CD4-positive, alpha-beta memory T cell (primary cell): ENCODE measurements around the gene GP9. TPM values are rescaled to one million over a fixed set of nuclear protein-coding genes. Genes with fewer than 3 reads are reported as not detected.
A peak's percentile ranks its signal among the peaks of the same experiment; 100 is the strongest.

Experiments used
- CTCF ChIA-PET: fragments of 350-600 bp; sonication (Branson Sonifier 250); formaldehyde crosslinking; loops from one replicate; lab custom pipeline; 2021; ENCODE audit warnings: inconsistent platforms; ENCODE audit not compliant: partially characterized antibody; lab: Charles Lee
- POLR2A ChIA-PET: fragments of 350-600 bp; sonication (Branson Sonifier 250); formaldehyde crosslinking; loops from one replicate; lab custom pipeline; 2021; ENCODE audit not compliant: partially characterized antibody; lab: Charles Lee
- DNase-seq, 5 donors: peaks; one replicate each; pipeline versions ENCODE4 v3.0.0 to v3.0.0-alpha.2; 2020 to 2022; ENCODE audit warnings: mixed read lengths in 1 of 5
- H3K27ac ChIP-seq: one replicate; pipeline ENCODE4 v1.7.0; 2013; ENCODE audit warnings: low read depth, low read length
- H3K27me3 ChIP-seq: 2 replicates; pipeline ENCODE4 v1.7.0; 2013; ENCODE audit warnings: mild to moderate bottlenecking, low read length, moderate library complexity; ENCODE audit not compliant: insufficient read depth
- H3K36me3 ChIP-seq: 2 replicates; pipeline ENCODE4 v1.7.0; 2013; ENCODE audit warnings: mild to moderate bottlenecking, low read length, moderate library complexity; ENCODE audit not compliant: insufficient read depth
- H3K4me1 ChIP-seq: 2 replicates; pipeline ENCODE4 v1.7.0; 2013; ENCODE audit warnings: mild to moderate bottlenecking, low read length, moderate library complexity; ENCODE audit not compliant: insufficient read depth
- H3K4me3 ChIP-seq, 2 donors: one replicate each; pipeline ENCODE4 v1.7.0; 2013; ENCODE audit warnings: low read length in 2 of 2, mild to moderate bottlenecking in 1 of 2
- H3K9me3 ChIP-seq, 2 donors: one replicate each; pipeline ENCODE4 v1.7.0; 2013; ENCODE audit warnings: low read length in 2 of 2, control low read depth in 1 of 2; ENCODE audit not compliant: control insufficient read depth in 1 of 2
- H3K27ac Mint-ChIP-seq, 7 donors: one replicate each; pipeline ENCODE4 v1.8.0; 2020 to 2021; ENCODE audit warnings: mixed read lengths in 7 of 7, mild to moderate bottlenecking in 6 of 7, inconsistent platforms in 3 of 7, moderate library complexity in 3 of 7
- H3K27me3 Mint-ChIP-seq, 2 donors: one replicate each; pipeline ENCODE4 v1.8.0; 2020 to 2021; ENCODE audit warnings: mixed read lengths in 2 of 2
- H3K36me3 Mint-ChIP-seq, 2 donors: one replicate each; pipeline ENCODE4 v1.8.0; 2020 to 2021; ENCODE audit warnings: mixed read lengths in 2 of 2, inconsistent platforms in 1 of 2, mild to moderate bottlenecking in 1 of 2
- H3K4me1 Mint-ChIP-seq, 4 donors: one replicate each; pipeline ENCODE4 v1.8.0; 2020 to 2021; ENCODE audit warnings: mixed read lengths in 4 of 4, mild to moderate bottlenecking in 1 of 4
- H3K4me3 Mint-ChIP-seq, 8 donors: one replicate each; pipeline ENCODE4 v1.8.0; 2020 to 2021; ENCODE audit warnings: mixed read lengths in 8 of 8, mild to moderate bottlenecking in 7 of 8, moderate library complexity in 6 of 8, inconsistent platforms in 3 of 8
- H3K9me3 Mint-ChIP-seq, 8 donors: one replicate each; pipeline ENCODE4 v1.8.0; 2020 to 2021; ENCODE audit warnings: mixed read lengths in 8 of 8, mild to moderate bottlenecking in 5 of 8, inconsistent platforms in 3 of 8, moderate library complexity in 1 of 8
- intact Hi-C: fragments of 100-400 bp; cut with micrococcal nuclease; formaldehyde crosslinking; loops from one replicate; pipeline ENCODE4 v1.15.1; 2023
- polyA plus RNA-seq, 2 donors: library from polyadenylated mRNA; unstranded; fragments of 300-500 nt; fragmentation: Illumina TruSeq; gene quantifications; one replicate each; pipeline ENCODE4 v1.2.3, GENCODE V29; 2021
- total RNA-seq, 2 experiments: library from RNA; stranded (reverse); gene quantifications; one replicate each; pipeline ENCODE4 v1.2.3, GENCODE V29; 2021

The GP9 gene
- total and polyA plus RNA-seq, 4 experiments from 2014 or later: not detected

DNA sequence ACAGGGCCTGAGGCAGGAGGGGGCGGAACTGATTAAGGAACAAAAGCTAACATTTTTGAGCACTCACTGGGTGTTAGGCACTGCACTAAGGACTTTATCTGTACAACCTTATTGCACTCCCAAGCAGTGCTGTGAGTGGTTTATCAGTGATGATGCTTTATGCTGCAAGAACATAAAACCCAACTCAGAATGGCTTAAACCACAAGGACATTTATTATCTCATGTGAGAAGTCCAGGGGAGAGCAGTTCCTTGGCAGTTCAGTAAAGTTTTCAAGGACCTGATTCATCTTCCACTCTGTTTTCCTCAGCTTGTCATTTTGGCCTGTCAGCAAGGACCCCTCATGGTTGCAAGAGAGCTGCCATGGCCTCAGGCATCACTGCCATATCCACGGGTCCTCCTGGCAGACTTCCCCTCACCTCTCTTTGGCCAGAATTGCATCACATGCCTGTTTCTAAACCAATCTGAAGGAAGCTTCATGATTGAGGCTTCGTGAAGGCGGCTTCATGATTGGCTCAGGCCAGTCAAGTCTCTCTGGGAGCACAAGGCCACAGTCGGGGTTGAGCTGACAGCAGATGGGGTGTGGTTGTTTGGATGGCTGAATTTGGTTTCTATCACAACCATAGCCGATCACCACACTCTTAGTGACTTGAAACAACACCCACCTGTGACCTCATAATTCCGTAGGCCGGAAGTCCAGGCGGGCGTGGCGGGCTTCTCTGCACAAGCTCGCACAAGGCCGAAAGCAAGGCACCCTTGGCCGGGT, 43.7 kb upstream of the GP9 start:
- Mint-ChIP-seq H3K9me3 (no peaks in the 10 kb centered on the region), H3K27me3 (no peaks in the 10 kb centered on the region), H3K27ac (peak overlapping the region; percentile 85 to 99 (median 94)), H3K36me3 (no peaks in the 10 kb centered on the region), H3K4me1 (peaks cover 32 to 58% (median 44%) of the 10 kb centered on the region in 4 donors), H3K4me3 (peak overlapping the region in 6 of 8 donors; percentile 57 to 89 (median 83))
- CTCF ChIA-PET: interaction anchor here (0.6 to 6.5 kb wide), 33 partner anchors 9 to 400 kb away, joined by 3 to 191 read pairs (median 5); partner anchors contain the start of genes CFAP92, COPG1 and RAB43
- Histone ChIP-seq H3K4me3 (peak overlapping the region in 1 of 2 donors; percentile 41), H3K9me3 (no peaks in the 10 kb centered on the region), H3K4me1 (peaks cover 36% of the 10 kb centered on the region), H3K36me3 (no peaks in the 10 kb centered on the region), H3K27me3 (no peaks in the 10 kb centered on the region), H3K27ac (peak overlapping the region; percentile 64)
- intact Hi-C loops: loop anchor here (1.0 kb wide), 4 partner anchors 10 to 47 kb away; partner anchors contain the start of gene CFAP92
- peak; percentile 52 to 80 (median 72) for DNase-seq
- POLR2A ChIA-PET: interaction anchor here (0.9 to 7.7 kb wide), 26 partner anchors 8 to 423 kb away, joined by 3 to 150 read pairs (median 8); partner anchors contain the start of genes ACAD9, CFAP92, CNBP and COPG1

DNA sequence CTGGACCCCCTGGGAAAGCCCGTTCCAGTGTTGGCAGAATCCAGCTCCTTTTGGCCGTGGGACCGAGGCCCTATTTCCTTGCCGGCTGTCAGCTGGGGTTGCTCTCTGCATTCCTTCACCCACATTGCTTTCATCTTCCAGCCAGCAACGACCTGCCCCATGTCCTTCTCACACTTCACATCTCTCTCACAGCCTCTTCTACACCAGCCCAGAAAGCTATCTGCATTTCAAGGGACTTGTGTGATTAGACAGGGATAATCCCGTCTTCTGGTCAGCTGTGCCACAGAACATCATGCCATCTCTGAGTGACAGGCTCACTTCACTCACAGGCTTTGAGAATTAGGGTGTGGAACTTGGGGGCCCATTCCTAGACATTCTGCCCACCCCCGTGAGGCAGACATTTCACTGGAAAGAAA, 43.1 kb upstream of the GP9 start:
- peaks cover 32 to 59% (median 44%) of the 10 kb centered on the region in 4 donors for H3K4me1 Mint-ChIP-seq
- no peak overlapping the region for H3K4me3 ChIP-seq
- ChIA-PET CTCF (interaction anchor here (1.0 to 6.5 kb wide), 19 partner anchors 9 to 400 kb away, joined by 3 to 191 read pairs (median 7); partner anchors contain the start of genes CFAP92, COPG1 and RAB43), POLR2A (interaction anchor here (0.7 to 7.7 kb wide), 16 partner anchors 8 to 422 kb away, joined by 3 to 150 read pairs (median 24); partner anchors contain the start of genes CFAP92, CNBP, COPG1 and HMCES)
- no peak for DNase-seq
- H3K27ac ChIP-seq: peak overlapping the region; percentile 64
- peak overlapping the region in 7 of 8 donors; percentile 22 to 82 (median 65) for H3K4me3 Mint-ChIP-seq
- H3K9me3 ChIP-seq: no peaks in the 10 kb centered on the region
- H3K9me3 Mint-ChIP-seq: no peaks in the 10 kb centered on the region
- no peaks in the 10 kb centered on the region for H3K27me3 Mint-ChIP-seq
- peak overlapping the region; percentile 85 to 99 (median 94) for H3K27ac Mint-ChIP-seq
- no peaks in the 10 kb centered on the region for H3K27me3 ChIP-seq
- no peaks in the 10 kb centered on the region for H3K36me3 Mint-ChIP-seq
- H3K36me3 ChIP-seq: no peaks in the 10 kb centered on the region
- intact Hi-C loops: no loop called here
- H3K4me1 ChIP-seq: peaks cover 36% of the 10 kb centered on the region

DNA sequence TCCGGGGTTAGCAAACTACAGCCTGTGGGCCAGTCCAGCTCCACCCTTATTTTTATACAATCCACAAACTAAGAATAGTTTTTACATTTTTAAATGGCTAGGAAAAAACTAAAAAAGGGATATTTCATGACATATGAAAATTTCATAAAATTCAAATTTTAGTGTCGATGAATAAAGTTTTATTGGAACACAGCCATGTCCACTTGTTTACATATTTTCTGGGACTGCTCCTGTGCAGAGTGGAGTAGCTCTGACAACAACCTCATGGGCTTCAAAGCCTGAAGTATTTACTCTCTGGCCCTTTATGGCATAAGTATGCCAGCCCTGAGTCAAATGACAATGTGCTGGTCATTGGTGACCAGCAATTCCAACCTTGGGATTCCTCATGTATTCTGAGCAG, 42.3 kb upstream of the GP9 start:
- Mint-ChIP-seq H3K4me3 (peak overlapping the region in 1 of 8 donors; percentile 50), H3K9me3 (no peaks in the 10 kb centered on the region), H3K4me1 (peaks cover 32 to 57% (median 44%) of the 10 kb centered on the region in 4 donors), H3K36me3 (no peaks in the 10 kb centered on the region), H3K27ac (peak overlapping the region; percentile 80 to 99 (median 94)), H3K27me3 (no peaks in the 10 kb centered on the region)
- Histone ChIP-seq H3K27me3 (no peaks in the 10 kb centered on the region), H3K4me1 (peaks cover 36% of the 10 kb centered on the region), H3K36me3 (no peaks in the 10 kb centered on the region), H3K9me3 (no peaks in the 10 kb centered on the region), H3K4me3 (no peak overlapping the region), H3K27ac (peak overlapping the region; percentile 64)
- ChIA-PET POLR2A (interaction anchor here (0.7 to 7.7 kb wide), 5 partner anchors 8 to 143 kb away, joined by 3 to 150 read pairs (median 5); no protein-coding TSS in a partner anchor), CTCF (interaction anchor here (1.0 to 6.5 kb wide), 9 partner anchors 8 to 298 kb away, joined by 3 to 191 read pairs (median 58); partner anchors contain the start of gene COPG1)
- intact Hi-C loops: no loop called here
- DNase-seq: no peak

DNA sequence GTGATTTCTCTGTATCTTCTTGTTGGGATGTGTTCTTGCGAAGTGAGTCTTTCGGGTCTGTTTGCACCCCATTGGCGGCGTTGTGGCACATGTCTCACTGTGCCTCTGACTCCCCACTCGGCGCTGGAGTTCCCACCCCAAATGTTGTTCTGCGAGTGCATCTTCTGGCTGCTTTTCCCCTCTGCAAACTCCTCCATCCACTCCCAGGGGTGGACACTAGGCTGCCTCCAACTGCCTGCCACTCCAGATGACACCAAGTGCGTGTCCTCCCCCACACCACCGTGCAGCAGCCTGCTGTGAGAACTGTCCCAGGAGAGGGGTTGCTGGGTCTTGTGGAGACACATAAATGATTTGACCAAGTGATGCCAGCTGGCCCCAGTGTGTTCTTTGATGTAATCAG, 41.8 kb upstream of the GP9 start:
- Mint-ChIP-seq H3K9me3 (no peaks in the 10 kb centered on the region), H3K36me3 (no peaks in the 10 kb centered on the region), H3K27me3 (no peaks in the 10 kb centered on the region), H3K27ac (peak overlapping the region; percentile 42 to 94 (median 80)), H3K4me3 (peak overlapping the region in 3 of 8 donors; percentile 20 to 50 (median 39)), H3K4me1 (peaks cover 32 to 54% (median 43%) of the 10 kb centered on the region in 4 donors)
- Histone ChIP-seq H3K27ac (peak overlapping the region; percentile 64), H3K9me3 (no peaks in the 10 kb centered on the region), H3K4me3 (no peak overlapping the region), H3K36me3 (no peaks in the 10 kb centered on the region), H3K27me3 (no peaks in the 10 kb centered on the region), H3K4me1 (peaks cover 36% of the 10 kb centered on the region)
- intact Hi-C loops: no loop called here
- no peak for DNase-seq
- CTCF ChIA-PET: interaction anchor here (1.4 to 6.5 kb wide), 3 partner anchors 13 to 48 kb away, joined by 7 to 148 read pairs (median 12); no protein-coding TSS in a partner anchor
- POLR2A ChIA-PET: interaction anchor here (0.8 to 7.7 kb wide), 4 partner anchors 8 to 48 kb away, joined by 3 to 150 read pairs (median 18); no protein-coding TSS in a partner anchor

DNA sequence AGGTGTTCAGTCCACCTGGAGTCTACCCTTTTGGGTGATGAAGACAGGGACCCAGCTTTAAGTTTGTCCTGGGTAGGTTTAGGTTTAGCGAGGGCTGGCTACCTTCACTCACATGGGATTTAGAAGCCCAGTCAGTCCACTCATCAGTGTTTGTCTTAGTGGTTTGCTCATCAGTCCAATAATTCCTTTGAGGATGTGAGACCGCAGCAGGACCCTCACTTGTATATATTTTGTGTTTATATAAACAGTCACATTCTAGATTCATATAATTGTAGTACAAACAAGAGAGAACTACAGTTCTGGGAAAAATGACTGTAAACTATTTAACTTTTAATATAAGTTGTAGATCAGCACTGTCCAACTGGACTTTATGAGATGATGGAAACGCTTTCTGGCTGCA, 41.3 kb upstream of the GP9 start:
- Histone ChIP-seq H3K36me3 (no peaks in the 10 kb centered on the region), H3K27me3 (no peaks in the 10 kb centered on the region), H3K4me3 (no peak overlapping the region), H3K4me1 (peaks cover 36% of the 10 kb centered on the region), H3K27ac (no peak overlapping the region), H3K9me3 (no peaks in the 10 kb centered on the region)
- Mint-ChIP-seq H3K36me3 (no peaks in the 10 kb centered on the region), H3K4me3 (no peak overlapping the region), H3K27me3 (no peaks in the 10 kb centered on the region), H3K9me3 (no peaks in the 10 kb centered on the region), H3K4me1 (peaks cover 32 to 50% (median 41%) of the 10 kb centered on the region in 4 donors), H3K27ac (peak overlapping the region in 2 of 7 donors; percentile 80 to 94)
- ChIA-PET CTCF (interaction anchor here (1.1 to 2.6 kb wide), 5 partner anchors 9 to 339 kb away, joined by 4 to 12 read pairs (median 7); no protein-coding TSS in a partner anchor), POLR2A (no interaction called here)
- DNase-seq: no peak
- intact Hi-C loops: no loop called here

DNA sequence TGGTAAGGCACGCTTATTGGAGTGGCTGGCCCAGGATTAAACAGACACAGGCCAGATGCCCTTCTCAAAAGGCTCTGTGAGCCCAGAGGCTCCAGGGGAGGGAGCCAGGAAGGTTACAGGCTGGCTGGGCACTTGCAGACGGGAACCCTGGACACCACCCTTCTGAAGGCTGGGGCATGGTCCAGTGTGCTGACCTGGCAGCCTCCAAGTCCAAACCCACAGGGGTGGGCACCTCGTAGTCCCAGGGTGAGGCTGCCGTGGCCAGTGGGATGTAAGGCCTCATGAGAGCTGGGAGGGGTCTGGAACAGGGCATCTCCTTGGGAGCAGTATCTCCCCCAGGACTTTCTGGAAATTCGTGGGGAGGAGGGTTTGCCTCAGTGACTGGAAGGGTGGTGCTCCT, 39.9 kb upstream of the GP9 start:
- Mint-ChIP-seq H3K4me3 (no peak overlapping the region), H3K9me3 (no peaks in the 10 kb centered on the region), H3K4me1 (peaks cover 23 to 47% (median 33%) of the 10 kb centered on the region in 4 donors), H3K27ac (no peak overlapping the region), H3K27me3 (no peaks in the 10 kb centered on the region), H3K36me3 (no peaks in the 10 kb centered on the region)
- POLR2A ChIA-PET: no interaction called here
- no peaks in the 10 kb centered on the region for H3K36me3 ChIP-seq
- no peak for DNase-seq
- H3K27me3 ChIP-seq: no peaks in the 10 kb centered on the region
- no peak overlapping the region for H3K4me3 ChIP-seq
- intact Hi-C loops: no loop called here
- CTCF ChIA-PET: interaction anchor here (1.1 to 2.6 kb wide), 4 partner anchors 10 to 340 kb away, joined by 4 to 12 read pairs (median 6); no protein-coding TSS in a partner anchor
- peaks cover 27% of the 10 kb centered on the region for H3K4me1 ChIP-seq
- no peak overlapping the region for H3K27ac ChIP-seq
- no peaks in the 10 kb centered on the region for H3K9me3 ChIP-seq
